ENCODE data around the gene SLC6A9.

SLC6A9 gene

GRCh38 chr1:43971336-43971980, 59.8 kb downstream of the SLC6A9 start:
- no peak for DNase-seq (ENCODE audit: low read depth)
- no peak overlapping the region for H3K4me3 ChIP-seq (ENCODE audit: low read depth, low read length)
- TF ChIP-seq CTCF (IDR thresholded peaks at IDR 0.05; ENCODE audit: low read depth, low read length) (no peak), MYC (IDR thresholded peaks at IDR 0.05; ENCODE audit: low read depth, low read length) (no peak), MAX (IDR thresholded peaks at IDR 0.05; ENCODE audit: low read depth, low read length) (no peak), POLR2A (IDR thresholded peaks at IDR 0.05; ENCODE audit: extremely low read depth, insufficient read length) (no peak)

- no peak for DNase-seq (ENCODE audit: low read depth)
- TF ChIP-seq MYC (IDR thresholded peaks at IDR 0.05; ENCODE audit: low read depth, low read length) (no peak), MAX (IDR thresholded peaks at IDR 0.05; ENCODE audit: low read depth, low read length) (no peak), CTCF (IDR thresholded peaks at IDR 0.05; ENCODE audit: low read depth, low read length) (no peak), POLR2A (IDR thresholded peaks at IDR 0.05; ENCODE audit: extremely low read depth, insufficient read length) (no peak)
- peak overlapping the region; percentile 89 for H3K4me3 ChIP-seq (ENCODE audit: low read depth, low read length)
Measured at GRCh38 chr1:43970911-43971310, 60.4 kb downstream of the SLC6A9 start.

GRCh38 chr1:43970502-43970901, 60.8 kb downstream of the SLC6A9 start:
- TF ChIP-seq MYC (IDR thresholded peaks at IDR 0.05; ENCODE audit: low read depth, low read length): no peak
- no peak for TF ChIP-seq CTCF (IDR thresholded peaks at IDR 0.05; ENCODE audit: low read depth, low read length)
- TF ChIP-seq MAX (IDR thresholded peaks at IDR 0.05; ENCODE audit: low read depth, low read length): no peak
- no peak for TF ChIP-seq POLR2A (IDR thresholded peaks at IDR 0.05; ENCODE audit: extremely low read depth, insufficient read length)
- no peak for DNase-seq (ENCODE audit: low read depth)
- peak overlapping the region; percentile 89 for H3K4me3 ChIP-seq (ENCODE audit: low read depth, low read length)

- peak within 1 kb of the TSS; percentile 89 for H3K4me3 ChIP-seq (ENCODE audit: low read depth, low read length)
- DNase-seq (ENCODE audit: low read depth): peak; percentile 97
- TF ChIP-seq MYC (IDR thresholded peaks at IDR 0.05; ENCODE audit: low read depth, low read length) (peak; percentile 97), CTCF (IDR thresholded peaks at IDR 0.05; ENCODE audit: low read depth, low read length) (no peak), POLR2A (IDR thresholded peaks at IDR 0.05; ENCODE audit: extremely low read depth, insufficient read length) (peak; percentile 31), MAX (IDR thresholded peaks at IDR 0.05; ENCODE audit: low read depth, low read length) (peak; percentile 97)
Measured at GRCh38 chr1:43969746-43970466, 61.4 kb downstream of the SLC6A9 start, which contains the start of gene DPH2. TSS of gene DPH2 (plus strand) at chr1:43970010. CDS start at chr1:43970176, 166 bp downstream.

GRCh38 chr1:43969416-43969745, 61.9 kb downstream of the SLC6A9 start:
- H3K4me3 ChIP-seq (ENCODE audit: low read depth, low read length): no peak overlapping the region
- TF ChIP-seq MAX (IDR thresholded peaks at IDR 0.05; ENCODE audit: low read depth, low read length) (no peak), POLR2A (IDR thresholded peaks at IDR 0.05; ENCODE audit: extremely low read depth, insufficient read length) (no peak), CTCF (IDR thresholded peaks at IDR 0.05; ENCODE audit: low read depth, low read length) (no peak), MYC (IDR thresholded peaks at IDR 0.05; ENCODE audit: low read depth, low read length) (no peak)
- no peak for DNase-seq (ENCODE audit: low read depth)

Data from NB4 (cell line).